HK-2 (cell line): ENCODE measurements around the gene EIF5A.
A peak's percentile ranks its signal among the peaks of the same experiment; 100 is the strongest.

Source experiments
- DNase-seq: peaks from one replicate; pipeline ENCODE4 v3.0.0-alpha.2; 2018; ENCODE audit not compliant: unreplicated experiment

The EIF5A gene

DNA sequence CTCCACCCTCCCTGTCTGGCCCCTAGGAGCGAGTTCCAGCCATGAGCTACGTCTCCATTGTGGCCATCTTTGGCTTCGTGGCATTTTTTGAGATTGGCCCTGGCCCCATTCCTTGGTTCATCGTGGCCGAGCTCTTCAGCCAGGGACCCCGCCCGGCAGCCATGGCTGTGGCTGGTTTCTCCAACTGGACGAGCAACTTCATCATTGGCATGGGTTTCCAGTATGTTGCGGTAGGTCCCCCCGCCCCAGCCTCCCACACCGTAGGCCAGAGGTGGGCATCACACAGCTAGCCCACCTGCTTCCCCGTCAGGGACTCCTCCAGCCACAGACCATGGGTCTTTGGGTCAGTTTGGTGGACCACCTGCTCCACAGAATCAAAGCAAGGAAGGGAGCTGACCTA, 21.7 kb upstream of the EIF5A start:
- no peak for DNase-seq

DNA sequence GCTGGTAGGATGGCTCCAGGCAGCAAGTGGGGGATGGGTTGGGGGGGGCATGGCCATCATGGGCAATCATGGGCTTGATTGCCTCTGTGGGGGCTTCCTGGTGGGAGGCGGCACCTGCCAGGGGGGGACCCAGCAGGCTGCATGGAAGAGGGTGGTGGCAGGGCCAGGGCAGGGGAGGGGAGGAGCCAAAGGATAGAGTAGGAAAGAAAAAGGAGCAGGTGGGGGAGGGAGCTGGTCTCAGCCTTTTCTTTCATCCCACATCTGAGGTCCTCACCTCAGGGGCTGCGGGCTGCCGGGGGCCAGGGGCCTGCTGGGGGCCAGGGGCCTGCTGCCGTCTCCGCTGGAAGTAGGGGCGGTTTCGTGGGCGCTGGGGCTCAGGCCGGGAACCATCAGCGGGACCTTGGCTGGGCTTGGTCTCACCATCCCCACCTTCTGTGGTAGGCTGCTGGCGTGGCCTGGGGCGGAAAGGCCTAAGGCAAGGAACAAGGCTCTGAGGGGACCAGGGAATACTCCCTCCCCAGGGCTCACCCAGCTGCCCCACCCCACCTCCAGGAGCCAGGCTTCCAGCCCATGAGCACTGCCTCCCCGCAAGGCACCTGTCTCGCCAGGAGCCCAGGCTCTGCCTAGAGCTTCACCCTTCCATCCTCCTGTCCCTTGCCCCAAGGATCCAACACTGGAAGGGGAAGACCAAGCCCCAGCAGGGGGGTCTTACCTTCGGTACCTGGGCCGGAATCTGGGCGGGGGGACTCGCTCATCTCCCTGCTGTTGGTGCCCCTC, 18.0 kb upstream of the EIF5A start:
- no peak for DNase-seq

DNA sequence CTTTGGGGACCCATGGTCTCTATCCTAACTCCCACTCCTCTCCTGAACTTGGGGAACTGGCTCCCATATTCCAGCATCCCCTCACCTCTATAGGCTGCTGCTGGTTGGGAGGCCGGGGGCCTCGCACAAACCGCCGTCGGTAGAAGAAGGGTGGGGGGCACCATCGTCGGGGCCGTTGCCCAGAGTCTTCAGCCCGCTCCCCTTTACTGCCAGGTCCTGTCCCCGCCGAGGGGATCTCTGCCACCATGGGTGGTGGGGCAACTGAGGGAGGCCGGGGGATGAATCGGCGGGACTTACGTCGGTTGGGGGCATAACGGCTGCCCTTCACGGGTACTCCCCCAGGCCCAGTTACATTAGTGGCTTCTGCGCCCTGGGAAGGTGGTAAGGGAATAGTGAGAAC, 17.3 kb upstream of the EIF5A start:
- DNase-seq = no peak

GRCh38 chr17:7290685-7291084, 16.7 kb upstream of the EIF5A start:
- no peak for DNase-seq

DNA sequence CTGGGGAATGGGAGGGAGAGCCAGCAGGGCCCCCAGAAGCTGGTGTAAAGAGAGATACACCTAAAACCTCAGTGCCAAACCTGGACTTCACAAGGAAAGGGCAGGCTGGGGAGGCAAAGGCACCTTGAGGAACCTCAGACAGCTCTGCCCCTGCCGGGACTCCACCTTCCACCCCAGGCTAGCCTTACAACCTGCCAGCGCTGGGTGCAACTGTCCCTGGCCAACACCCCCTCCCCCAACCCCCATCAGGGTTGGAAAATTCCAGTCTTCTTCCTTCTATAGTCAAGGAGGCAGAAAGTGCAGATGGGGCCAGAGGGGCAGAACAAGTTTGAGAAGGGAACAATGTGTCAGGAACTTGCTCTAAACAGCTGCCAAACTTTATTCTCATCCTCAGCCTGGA, 15.2 kb upstream of the EIF5A start:
- DNase-seq = no peak

- no peak for DNase-seq
Measured at GRCh38 chr17:7292729-7293128, 14.7 kb upstream of the EIF5A start.

DNA sequence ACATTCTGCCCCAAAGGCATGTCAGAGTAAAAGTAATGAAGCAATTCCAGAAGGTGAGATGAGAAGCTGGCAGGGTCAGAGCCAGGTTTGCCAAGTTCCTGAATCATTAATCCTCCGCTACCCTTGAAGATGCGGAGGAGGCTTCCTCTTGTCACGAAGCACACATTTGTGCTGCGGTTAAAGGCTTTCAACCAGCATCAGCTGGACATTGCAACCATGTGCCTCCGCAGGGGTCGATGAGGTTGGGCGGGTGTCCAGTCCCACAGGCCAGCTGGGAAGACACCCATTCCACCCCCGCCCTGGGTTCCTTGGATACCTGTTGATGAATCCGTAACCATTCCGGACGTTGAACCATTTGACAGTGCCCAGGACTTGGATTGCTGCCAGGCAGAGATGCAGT, 14.3 kb upstream of the EIF5A start:
- DNase-seq = peak; percentile 29

- DNase-seq = peak; percentile 54
Measured at GRCh38 chr17:7293816-7294613, 13.4 kb upstream of the EIF5A start.

DNA sequence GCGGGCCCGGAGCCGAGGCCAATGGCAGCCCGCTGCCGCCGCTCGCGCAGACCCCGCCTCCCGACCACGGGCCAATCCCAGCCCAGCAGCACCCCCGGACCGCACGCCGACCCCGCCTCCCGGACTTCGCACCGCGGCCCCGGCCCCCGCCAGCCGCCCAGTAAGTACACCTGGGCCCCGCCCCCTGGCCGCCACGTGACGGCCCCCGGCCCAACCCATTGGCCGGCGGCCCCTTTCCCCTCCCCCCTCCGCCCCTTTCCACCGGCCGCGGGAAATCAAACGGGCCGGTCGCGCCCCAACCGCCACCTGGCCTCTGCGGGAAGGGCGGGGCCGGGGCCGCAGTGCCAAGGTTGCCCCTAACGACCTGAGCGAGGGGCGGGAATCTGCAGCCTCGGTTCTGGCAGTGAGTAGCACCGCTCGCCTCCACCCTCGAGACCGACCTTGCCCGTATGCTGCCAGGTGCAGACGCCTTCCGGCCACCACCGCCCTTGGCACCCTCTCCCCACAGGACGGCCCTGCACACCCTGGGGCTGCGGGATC, 12.7 kb upstream of the EIF5A start, which contains the start of gene YBX2:
Gene YBX2 (minus strand): TSS at position 26 of the 540 bp plus-strand sequence. CDS start 139 bp downstream, outside the sequence.
- DNase-seq = peak; percentile 97

DNA sequence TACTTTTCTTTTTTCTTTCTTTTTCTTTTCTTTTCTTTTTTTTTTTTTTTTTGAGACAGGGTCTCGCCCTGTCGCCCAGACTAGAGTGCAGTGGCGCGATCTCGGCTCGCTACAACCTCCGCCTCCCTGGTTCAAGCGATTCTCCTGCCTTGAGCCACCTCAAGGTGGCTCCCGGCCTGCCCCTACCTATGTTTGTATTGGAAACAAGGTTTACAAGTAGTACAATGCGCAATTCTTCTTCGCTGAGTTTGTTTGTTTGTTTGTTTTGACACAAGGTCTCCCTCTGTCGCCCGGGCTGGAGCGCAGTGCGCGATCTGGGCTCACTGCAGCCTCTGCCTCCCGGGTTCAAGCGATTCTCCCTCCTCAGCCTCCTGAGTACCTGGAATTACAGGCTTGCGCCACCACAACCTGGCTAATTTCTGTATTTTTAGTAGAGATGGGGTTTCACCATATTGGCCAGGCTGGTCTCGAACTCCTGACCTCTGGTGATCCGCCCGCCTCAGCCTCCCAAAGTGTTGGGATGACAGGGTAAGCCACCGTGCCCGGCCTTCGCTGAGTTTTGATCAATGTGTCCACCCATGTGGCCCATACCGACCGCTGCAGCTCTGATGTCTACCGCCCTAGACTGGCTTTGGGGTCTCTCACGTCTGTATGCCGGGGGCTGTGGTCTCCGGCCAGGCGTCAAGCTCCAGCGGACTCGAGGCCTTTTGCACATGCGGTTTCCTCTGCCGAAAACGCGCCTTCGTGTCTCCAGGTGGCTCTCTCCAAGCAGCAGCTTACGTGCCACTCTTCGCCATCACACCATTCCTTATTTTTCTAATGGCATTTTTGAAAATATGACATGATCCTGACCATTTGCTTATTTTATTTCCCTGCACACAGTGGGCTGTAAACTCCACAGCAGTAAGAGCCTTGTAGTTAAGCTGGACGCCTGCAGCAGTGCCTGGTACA, 11.9 kb upstream of the EIF5A start:
- DNase-seq = no peak

GRCh38 chr17:7296189-7296861, 11.1 kb upstream of the EIF5A start:
- peak; percentile 87 for DNase-seq

DNA sequence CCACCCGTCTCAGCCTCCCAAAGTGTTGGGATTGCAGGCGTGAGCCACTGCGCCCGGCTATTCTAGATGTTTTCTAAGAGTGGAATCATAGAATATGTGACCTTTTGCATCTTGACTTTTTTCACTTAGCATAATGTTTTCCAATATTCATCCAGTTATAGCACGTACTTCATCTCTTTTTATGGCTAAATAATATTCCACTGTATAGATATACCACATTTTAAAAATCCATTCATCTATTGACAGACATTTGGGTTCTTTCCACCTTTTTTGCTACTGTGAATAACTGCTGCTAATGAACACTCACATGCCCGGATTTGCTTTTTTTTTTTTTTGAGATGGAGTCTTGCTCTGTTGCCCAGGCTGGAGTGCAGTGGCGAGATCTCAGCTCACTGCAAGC, 3.2 kb upstream of the EIF5A start:
- DNase-seq = no peak

- peak; percentile 41 for DNase-seq
Measured at GRCh38 chr17:7307686-7308624, 527 bp downstream of the EIF5A start.

- DNase-seq = peak; percentile 76
Measured at GRCh38 chr17:7308625-7309433, 1.4 kb downstream of the EIF5A start.

- DNase-seq = no peak
Measured at GRCh38 chr17:7309628-7310027, 2.2 kb downstream of the EIF5A start.

GRCh38 chr17:7311110-7311705, 3.8 kb downstream of the EIF5A start:
- no peak for DNase-seq

DNA sequence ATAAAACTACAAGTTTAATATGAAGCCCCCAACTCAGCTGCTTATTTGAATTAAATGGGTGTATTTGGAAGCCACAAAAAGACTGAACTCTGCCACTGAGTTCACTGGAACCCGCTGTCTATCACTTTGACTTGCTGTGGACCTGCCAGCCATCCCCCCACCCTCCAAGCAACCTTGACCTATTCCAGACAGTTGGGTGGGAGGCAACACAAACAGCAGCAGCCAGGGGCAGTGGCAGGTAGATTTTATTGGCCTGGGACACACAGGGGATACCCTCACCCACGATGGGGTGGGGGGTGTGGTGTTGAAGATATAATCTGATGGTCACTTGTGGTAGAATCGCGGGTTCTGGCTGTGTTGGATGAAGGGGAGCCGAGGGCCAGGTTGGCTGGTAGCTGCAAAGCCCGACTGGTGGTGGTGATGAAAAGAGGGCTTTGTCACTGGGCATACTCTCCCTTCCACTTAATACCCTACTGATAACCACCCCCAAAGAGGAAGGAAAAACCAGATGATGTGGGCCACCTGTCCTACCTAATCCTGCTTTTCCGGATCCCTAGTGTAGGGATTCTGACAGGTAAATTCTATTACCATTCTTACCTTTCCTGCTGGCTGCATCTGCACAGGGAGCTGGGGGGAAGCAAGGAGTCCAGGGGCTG, 5.1 kb downstream of the EIF5A start:
- no peak for DNase-seq
